Thyroid gland (tissue), 4 donors: Measurements from ENCODE around the gene UBE2L6. TPM values are rescaled to one million over a fixed set of nuclear protein-coding genes. Genes with fewer than 3 reads are reported as not detected.

Experiments
- DNase-seq, 2 donors: peaks; one replicate each; pipeline ENCODE4 v3.0.0-alpha.2; 2019
- H3K27ac ChIP-seq, 3 donors: fragments of 200-600 bp; sonication (generic); 1 replicate in 2 of 3; 2 replicates in 1 of 3; pipeline ENCODE4 v1.5.1; 2016 to 2019; ENCODE audit warnings: mild to moderate bottlenecking in 1 of 3, moderate library complexity in 1 of 3
- H3K27me3 ChIP-seq: fragments of 200-600 bp; sonication (generic); one replicate; pipeline ENCODE4 v1.5.1; 2019
- H3K36me3 ChIP-seq, 2 donors: fragments of 200-600 bp; sonication (generic); one replicate each; pipeline ENCODE4 v1.5.1; 2016 to 2019
- H3K4me1 ChIP-seq, 2 donors: fragments of 200-600 bp; sonication (generic); one replicate each; pipeline ENCODE4 v1.5.1; 2017 to 2019
- H3K4me3 ChIP-seq, 3 donors: fragments of 200-600 bp; sonication (generic); replicated peaks in 1 of 3; 1 replicate in 2 of 3; 2 replicates in 1 of 3; pipeline ENCODE4 v1.5.1; 2016; ENCODE audit warnings: mild to moderate bottlenecking in 1 of 3
- H3K9me3 ChIP-seq: fragments of 200-600 bp; sonication (generic); one replicate; pipeline ENCODE4 v1.5.1; 2017
- POLR2A ChIP-seq, 2 donors: fragments of 450-650 bp; IDR thresholded peaks; one replicate each; pipeline ENCODE4 v1.6.1; 2017; ENCODE audit warnings: antibody characterized with exemption in 2 of 2, mild to moderate bottlenecking in 2 of 2, moderate library complexity in 1 of 2
- WGBS, 2 donors: methylation state at CpG; one replicate each; pipeline ENCODE4 v1.1.5; 2017; 5-methylcytosine and 5-hydroxymethylcytosine counted together
- intact Hi-C: fragments of 100-400 bp; cut with DNase I; formaldehyde crosslinking; loops from one replicate; pipeline ENCODE4 v1.15.1; 2023
- total RNA-seq, 4 donors: library from RNA; depleted of rRNA; stranded (reverse); fragments of >200 nt; gene quantifications; one replicate each; pipeline ENCODE4 v1.2.3, GENCODE V29; 2016
- TF ChIP-seq, protein P1 (sequence below), 6 experiments: fragments of 200-600 bp in 3 of 6; fragments of 450-650 bp in 3 of 6; sonication (generic) in 3 of 6; IDR thresholded peaks; one replicate each; pipeline ENCODE4 v1.5.1; 2016 to 2019; ENCODE audit warnings: antibody characterized with exemption in 6 of 6, mild to moderate bottlenecking in 2 of 6, inconsistent platforms in 1 of 6, moderate library complexity in 1 of 6

Gene UBE2L6
- total RNA-seq, 4 donors from 2014 or later, result 30.8 to 41.7 (median 38.8) TPM

DNA sequence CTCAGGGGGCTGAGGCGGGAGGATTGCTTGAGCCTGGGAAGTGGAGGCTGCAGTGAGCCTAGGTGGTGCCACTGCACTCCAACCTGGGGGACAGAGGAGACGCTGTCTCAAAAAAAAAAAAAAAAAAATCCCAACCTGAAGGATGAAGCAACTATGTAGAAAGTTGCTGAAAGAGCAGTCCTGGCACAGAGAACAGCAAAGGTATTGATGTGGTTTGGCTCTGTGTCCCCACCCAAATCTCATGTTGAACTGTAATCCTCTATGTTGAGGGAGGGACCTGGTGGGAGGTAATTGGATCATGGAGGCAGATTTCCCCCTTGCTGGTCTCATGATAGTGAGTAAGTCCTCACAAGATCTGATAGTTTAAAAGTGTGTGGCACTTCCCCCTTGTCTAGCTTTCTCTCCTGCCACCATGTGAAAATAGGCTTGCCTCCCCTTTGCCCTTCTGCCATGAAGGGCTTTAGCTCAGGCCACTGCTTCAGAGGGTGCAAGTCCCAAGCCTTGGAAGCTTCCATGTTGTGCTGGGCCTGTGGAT is 19.3 kb upstream of the UBE2L6 start:
- no peaks in the 10 kb centered on the region for H3K36me3 ChIP-seq
- intact Hi-C loops, result no loop called here
- 47 to 50% methylated on average over 2 of the region's 2 CpGs for WGBS, 2 donors
- no peak for DNase-seq
- no peak for TF ChIP-seq POLR2A (IDR thresholded peaks at IDR 0.05)
- TF ChIP-seq, protein P1, sequence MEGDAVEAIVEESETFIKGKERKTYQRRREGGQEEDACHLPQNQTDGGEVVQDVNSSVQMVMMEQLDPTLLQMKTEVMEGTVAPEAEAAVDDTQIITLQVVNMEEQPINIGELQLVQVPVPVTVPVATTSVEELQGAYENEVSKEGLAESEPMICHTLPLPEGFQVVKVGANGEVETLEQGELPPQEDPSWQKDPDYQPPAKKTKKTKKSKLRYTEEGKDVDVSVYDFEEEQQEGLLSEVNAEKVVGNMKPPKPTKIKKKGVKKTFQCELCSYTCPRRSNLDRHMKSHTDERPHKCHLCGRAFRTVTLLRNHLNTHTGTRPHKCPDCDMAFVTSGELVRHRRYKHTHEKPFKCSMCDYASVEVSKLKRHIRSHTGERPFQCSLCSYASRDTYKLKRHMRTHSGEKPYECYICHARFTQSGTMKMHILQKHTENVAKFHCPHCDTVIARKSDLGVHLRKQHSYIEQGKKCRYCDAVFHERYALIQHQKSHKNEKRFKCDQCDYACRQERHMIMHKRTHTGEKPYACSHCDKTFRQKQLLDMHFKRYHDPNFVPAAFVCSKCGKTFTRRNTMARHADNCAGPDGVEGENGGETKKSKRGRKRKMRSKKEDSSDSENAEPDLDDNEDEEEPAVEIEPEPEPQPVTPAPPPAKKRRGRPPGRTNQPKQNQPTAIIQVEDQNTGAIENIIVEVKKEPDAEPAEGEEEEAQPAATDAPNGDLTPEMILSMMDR (IDR thresholded peaks at IDR 0.05), result no peak
- no peaks in the 10 kb centered on the region for H3K4me1 ChIP-seq
- H3K9me3 ChIP-seq, result no peaks in the 10 kb centered on the region
- no peaks in the 10 kb centered on the region for H3K27me3 ChIP-seq
- H3K27ac ChIP-seq, result no peak overlapping the region
- no peak overlapping the region for H3K4me3 ChIP-seq

DNA sequence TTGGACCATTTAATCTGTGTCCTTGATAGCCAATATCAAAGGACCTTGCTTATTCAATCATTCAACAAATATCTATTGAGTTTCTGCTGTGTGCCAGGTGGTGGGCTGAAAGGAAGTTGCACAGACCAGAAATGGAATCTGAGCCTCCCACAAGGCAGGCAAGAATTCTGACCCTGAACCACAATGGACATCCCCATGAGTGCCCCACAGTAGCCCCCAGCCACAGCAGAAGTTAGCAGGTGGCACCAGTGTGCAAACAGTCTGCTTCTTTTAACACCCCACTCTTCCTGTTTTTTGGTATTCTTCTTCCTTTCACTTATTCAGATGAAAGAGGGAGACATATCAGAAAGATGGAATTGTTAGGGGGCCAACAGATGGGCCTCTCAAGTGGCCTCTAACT is 17.8 kb upstream of the UBE2L6 start:
- Histone ChIP-seq H3K4me3 (no peak overlapping the region), H3K36me3 (no peaks in the 10 kb centered on the region), H3K4me1 (no peaks in the 10 kb centered on the region), H3K27me3 (no peaks in the 10 kb centered on the region), H3K27ac (no peak overlapping the region), H3K9me3 (no peaks in the 10 kb centered on the region)
- TF ChIP-seq, protein P1 (IDR thresholded peaks at IDR 0.05), result no peak
- no peak for TF ChIP-seq POLR2A (IDR thresholded peaks at IDR 0.05)
- intact Hi-C loops, result no loop called here
- no peak for DNase-seq

DNA sequence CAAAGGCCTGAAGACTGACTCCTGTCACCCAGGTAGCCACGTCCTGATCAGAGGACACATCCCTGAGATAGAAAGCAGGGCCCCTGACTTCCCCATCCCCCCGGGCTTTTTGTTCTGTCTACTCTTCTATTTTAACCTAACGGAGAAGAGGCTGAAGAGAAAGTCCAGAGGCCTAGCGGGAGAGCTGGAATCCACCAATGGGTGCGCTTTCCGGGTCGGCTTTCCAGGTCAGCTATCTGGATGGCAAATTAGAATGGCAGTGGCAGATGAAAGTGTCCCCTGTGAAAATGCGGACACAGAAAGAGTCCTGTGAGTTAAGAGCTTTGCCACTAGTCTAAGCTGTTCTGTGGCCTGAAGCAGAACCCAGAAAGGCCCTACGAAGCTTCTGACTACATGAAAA is 16.9 kb upstream of the UBE2L6 start:
- DNase-seq, result no peak
- TF ChIP-seq, protein P1 (IDR thresholded peaks at IDR 0.05), result no peak
- no peak for TF ChIP-seq POLR2A (IDR thresholded peaks at IDR 0.05)
- 79 to 84% methylated on average over 9 of the region's 9 CpGs for WGBS, 2 donors
- no peaks in the 10 kb centered on the region for H3K9me3 ChIP-seq
- no peaks in the 10 kb centered on the region for H3K27me3 ChIP-seq
- intact Hi-C loops, result no loop called here
- H3K4me1 ChIP-seq, result no peaks in the 10 kb centered on the region
- no peak overlapping the region for H3K27ac ChIP-seq
- H3K36me3 ChIP-seq, result no peaks in the 10 kb centered on the region
- H3K4me3 ChIP-seq, result no peak overlapping the region

DNA sequence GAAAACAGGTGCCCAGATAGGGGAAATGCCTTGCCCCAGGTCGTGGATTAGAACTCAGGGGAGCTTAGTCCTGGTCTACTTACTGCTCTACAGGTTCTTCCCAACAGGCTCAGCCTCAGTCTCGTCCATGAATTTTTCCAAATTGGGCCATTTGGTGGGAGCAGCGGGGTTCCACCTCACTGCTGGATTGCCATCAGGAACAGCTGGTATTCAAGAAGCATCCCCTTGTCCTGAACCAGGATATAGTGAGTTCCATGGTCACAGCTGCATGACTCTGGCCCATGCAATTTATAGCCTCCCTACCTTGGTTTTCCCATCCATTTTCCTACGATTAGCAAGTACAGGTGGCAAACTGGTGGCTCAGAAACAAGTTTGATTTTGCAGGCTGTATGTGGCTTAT is 6.6 kb upstream of the UBE2L6 start:
- H3K4me1 ChIP-seq, result no peaks in the 10 kb centered on the region
- WGBS, 2 donors, result 54 to 66% methylated on average over 4 of the region's 4 CpGs
- no peak for DNase-seq
- TF ChIP-seq POLR2A (IDR thresholded peaks at IDR 0.05), result no peak
- TF ChIP-seq, protein P1 (IDR thresholded peaks at IDR 0.05), result no peak
- H3K27me3 ChIP-seq, result no peaks in the 10 kb centered on the region
- intact Hi-C loops, result no loop called here
- H3K9me3 ChIP-seq, result no peaks in the 10 kb centered on the region
- H3K4me3 ChIP-seq, result no peak overlapping the region
- H3K36me3 ChIP-seq, result no peaks in the 10 kb centered on the region
- no peak overlapping the region for H3K27ac ChIP-seq

DNA sequence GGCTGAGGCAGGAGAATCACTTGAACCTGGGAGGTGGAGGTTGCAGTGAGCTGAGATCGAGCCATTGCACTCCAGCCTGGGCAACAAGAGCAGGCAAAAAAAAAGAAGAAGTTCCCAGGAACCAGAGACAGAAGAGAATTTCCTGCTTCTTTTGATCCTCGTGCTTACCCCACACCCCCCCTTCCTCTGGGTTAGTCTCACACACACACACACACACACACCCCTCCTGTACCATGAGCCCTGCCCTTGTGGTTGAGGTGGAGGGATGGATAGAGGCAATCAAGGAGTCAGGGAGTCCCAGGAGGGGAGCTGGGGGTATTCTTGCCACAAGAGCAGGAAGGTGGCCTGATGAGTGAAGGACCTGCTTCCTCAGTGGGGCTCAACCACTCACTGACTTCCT is 4.1 kb upstream of the UBE2L6 start:
- H3K27me3 ChIP-seq, result no peaks in the 10 kb centered on the region
- TF ChIP-seq POLR2A (IDR thresholded peaks at IDR 0.05), result no peak
- TF ChIP-seq, protein P1 (IDR thresholded peaks at IDR 0.05), result no peak
- H3K9me3 ChIP-seq, result no peaks in the 10 kb centered on the region
- no peak overlapping the region for H3K4me3 ChIP-seq
- intact Hi-C loops, result no loop called here
- 66 to 76% methylated on average over 2 of the region's 2 CpGs for WGBS, 2 donors
- H3K27ac ChIP-seq, result no peak overlapping the region
- H3K36me3 ChIP-seq, result no peaks in the 10 kb centered on the region
- no peak for DNase-seq
- H3K4me1 ChIP-seq, result peaks cover 0 to 4% of the 10 kb centered on the region in 2 donors
